Measurements from ENCODE around the gene MCAM. TPM values are rescaled to one million over a fixed set of nuclear protein-coding genes. Genes with fewer than 3 reads are reported as not detected.

The MCAM gene
- polyA plus RNA-seq, 1 experiment: 19.2 TPM

- no peak overlapping the region for H3K4me3 ChIP-seq (ENCODE audit: low read depth, low read length)
- CTCF ChIA-PET: interaction anchor here (1.2 kb wide), 1 partner anchor 44 kb away, joined by 3 read pairs; no protein-coding TSS in a partner anchor
- no peak for DNase-seq (ENCODE audit: low read depth)
- no peak for TF ChIP-seq CTCF (IDR thresholded peaks at IDR 0.05; ENCODE audit: insufficient read depth, low read depth, low read length)
- no peaks in the 10 kb centered on the region for H3K27me3 ChIP-seq (ENCODE audit: control insufficient read depth, insufficient read depth, low read length)
- no peaks in the 10 kb centered on the region for H3K36me3 ChIP-seq (ENCODE audit: control insufficient read depth, insufficient read depth, low read length)
- POLR2A ChIA-PET: no interaction called here
These were observed 12.4 kb upstream of the MCAM start for GRCh38 chr11:119329320-119329719.

GRCh38 chr11:119324189-119324588 lies 7.3 kb upstream of the MCAM start:
- Histone ChIP-seq H3K4me3 (ENCODE audit: low read depth, low read length) (no peak overlapping the region), H3K36me3 (ENCODE audit: control insufficient read depth, insufficient read depth, low read length) (no peaks in the 10 kb centered on the region), H3K27me3 (ENCODE audit: control insufficient read depth, insufficient read depth, low read length) (no peaks in the 10 kb centered on the region)
- TF ChIP-seq CTCF (IDR thresholded peaks at IDR 0.05; ENCODE audit: insufficient read depth, low read depth, low read length): no peak
- no peak for DNase-seq (ENCODE audit: low read depth)
- CTCF ChIA-PET: interaction anchor here (0.6 to 8.7 kb wide), 33 partner anchors 9 to 871 kb away, joined by 3 to 146 read pairs (median 4); partner anchors contain the start of genes C1QTNF5, CBL, DPAGT1 and HINFP
- POLR2A ChIA-PET: no interaction called here

- POLR2A ChIA-PET: no interaction called here
- CTCF ChIA-PET: interaction anchor here (0.6 to 8.7 kb wide), 37 partner anchors 9 to 281 kb away, joined by 3 to 146 read pairs (median 4); partner anchors contain the start of genes C1QTNF5, CBL, DPAGT1 and RNF26
- no peak overlapping the region for H3K4me3 ChIP-seq (ENCODE audit: low read depth, low read length)
These were observed 6.7 kb upstream of the MCAM start for GRCh38 chr11:119323532-119324033.

GRCh38 chr11:119322921-119323531 lies 6.1 kb upstream of the MCAM start:
- no peak for DNase-seq (ENCODE audit: low read depth)
- Histone ChIP-seq H3K36me3 (ENCODE audit: control insufficient read depth, insufficient read depth, low read length) (no peaks in the 10 kb centered on the region), H3K4me3 (ENCODE audit: low read depth, low read length) (no peak overlapping the region), H3K27me3 (ENCODE audit: control insufficient read depth, insufficient read depth, low read length) (no peaks in the 10 kb centered on the region)
- TF ChIP-seq CTCF (IDR thresholded peaks at IDR 0.05; ENCODE audit: insufficient read depth, low read depth, low read length): no peak
- ChIA-PET CTCF (interaction anchor here (0.6 to 8.7 kb wide), 33 partner anchors 9 to 329 kb away, joined by 3 to 146 read pairs (median 5); partner anchors contain the start of genes C1QTNF5, CBL, DPAGT1 and RNF26), POLR2A (no interaction called here)

More at GRCh38 chr11:119323532-119324033, 6.7 kb upstream of the MCAM start:
- no peak for DNase-seq (ENCODE audit: low read depth)
- Histone ChIP-seq H3K36me3 (ENCODE audit: control insufficient read depth, insufficient read depth, low read length) (no peaks in the 10 kb centered on the region), H3K27me3 (ENCODE audit: control insufficient read depth, insufficient read depth, low read length) (no peaks in the 10 kb centered on the region)
- peak; percentile 81 for TF ChIP-seq CTCF (IDR thresholded peaks at IDR 0.05; ENCODE audit: insufficient read depth, low read depth, low read length)

- no peak overlapping the region for H3K4me3 ChIP-seq (ENCODE audit: low read depth, low read length)
- no peaks in the 10 kb centered on the region for H3K36me3 ChIP-seq (ENCODE audit: control insufficient read depth, insufficient read depth, low read length)
- no peaks in the 10 kb centered on the region for H3K27me3 ChIP-seq (ENCODE audit: control insufficient read depth, insufficient read depth, low read length)
- CTCF ChIA-PET: interaction anchor here (0.6 to 8.7 kb wide), 18 partner anchors 8 to 328 kb away, joined by 3 to 146 read pairs (median 7); partner anchors contain the start of genes C1QTNF5, CBL, RNF26 and VPS11
- no peak for TF ChIP-seq CTCF (IDR thresholded peaks at IDR 0.05; ENCODE audit: insufficient read depth, low read depth, low read length)
- DNase-seq (ENCODE audit: low read depth): no peak
- POLR2A ChIA-PET: no interaction called here
These were observed 5.4 kb upstream of the MCAM start for GRCh38 chr11:119322360-119322739.

Measured in BJ (cell line).